IPS-20b (cell line): Measurements from ENCODE around the gene SLC22A7.

Experiments used
- H3K27ac ChIP-seq: one replicate; pipeline ENCODE4 v1.5.1; 2013; ENCODE audit warnings: low read length
- H3K27me3 ChIP-seq: 2 replicates; pipeline ENCODE4 v1.6.1; 2013; ENCODE audit warnings: mild to moderate bottlenecking, low read length, inconsistent platforms; ENCODE audit not compliant: insufficient read depth
- H3K36me3 ChIP-seq: 2 replicates; pipeline ENCODE4 v1.6.1; 2013; ENCODE audit warnings: low read depth, mild to moderate bottlenecking, inconsistent platforms, low read length, moderate library complexity; ENCODE audit not compliant: insufficient read depth
- H3K4me1 ChIP-seq: 2 replicates; pipeline ENCODE4 v1.6.1; 2013; ENCODE audit warnings: mild to moderate bottlenecking, control low read depth, inconsistent platforms, low read length, moderate library complexity; ENCODE audit not compliant: insufficient read depth
- H3K4me3 ChIP-seq: 2 replicates; pipeline ENCODE4 v1.5.1; 2013; ENCODE audit warnings: mild to moderate bottlenecking, low read length, inconsistent platforms
- H3K9ac ChIP-seq: 2 replicates; pipeline ENCODE4 v1.6.1; 2013; ENCODE audit warnings: low read depth, mild to moderate bottlenecking, inconsistent platforms, low read length, moderate library complexity
- H3K9me3 ChIP-seq: 2 replicates; pipeline ENCODE4 v1.6.1; 2013; ENCODE audit warnings: mild to moderate bottlenecking, low read depth, low read length, inconsistent platforms; ENCODE audit not compliant: insufficient read depth

The SLC22A7 gene, protein sequence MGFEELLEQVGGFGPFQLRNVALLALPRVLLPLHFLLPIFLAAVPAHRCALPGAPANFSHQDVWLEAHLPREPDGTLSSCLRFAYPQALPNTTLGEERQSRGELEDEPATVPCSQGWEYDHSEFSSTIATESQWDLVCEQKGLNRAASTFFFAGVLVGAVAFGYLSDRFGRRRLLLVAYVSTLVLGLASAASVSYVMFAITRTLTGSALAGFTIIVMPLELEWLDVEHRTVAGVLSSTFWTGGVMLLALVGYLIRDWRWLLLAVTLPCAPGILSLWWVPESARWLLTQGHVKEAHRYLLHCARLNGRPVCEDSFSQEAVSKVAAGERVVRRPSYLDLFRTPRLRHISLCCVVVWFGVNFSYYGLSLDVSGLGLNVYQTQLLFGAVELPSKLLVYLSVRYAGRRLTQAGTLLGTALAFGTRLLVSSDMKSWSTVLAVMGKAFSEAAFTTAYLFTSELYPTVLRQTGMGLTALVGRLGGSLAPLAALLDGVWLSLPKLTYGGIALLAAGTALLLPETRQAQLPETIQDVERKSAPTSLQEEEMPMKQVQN

DNA sequence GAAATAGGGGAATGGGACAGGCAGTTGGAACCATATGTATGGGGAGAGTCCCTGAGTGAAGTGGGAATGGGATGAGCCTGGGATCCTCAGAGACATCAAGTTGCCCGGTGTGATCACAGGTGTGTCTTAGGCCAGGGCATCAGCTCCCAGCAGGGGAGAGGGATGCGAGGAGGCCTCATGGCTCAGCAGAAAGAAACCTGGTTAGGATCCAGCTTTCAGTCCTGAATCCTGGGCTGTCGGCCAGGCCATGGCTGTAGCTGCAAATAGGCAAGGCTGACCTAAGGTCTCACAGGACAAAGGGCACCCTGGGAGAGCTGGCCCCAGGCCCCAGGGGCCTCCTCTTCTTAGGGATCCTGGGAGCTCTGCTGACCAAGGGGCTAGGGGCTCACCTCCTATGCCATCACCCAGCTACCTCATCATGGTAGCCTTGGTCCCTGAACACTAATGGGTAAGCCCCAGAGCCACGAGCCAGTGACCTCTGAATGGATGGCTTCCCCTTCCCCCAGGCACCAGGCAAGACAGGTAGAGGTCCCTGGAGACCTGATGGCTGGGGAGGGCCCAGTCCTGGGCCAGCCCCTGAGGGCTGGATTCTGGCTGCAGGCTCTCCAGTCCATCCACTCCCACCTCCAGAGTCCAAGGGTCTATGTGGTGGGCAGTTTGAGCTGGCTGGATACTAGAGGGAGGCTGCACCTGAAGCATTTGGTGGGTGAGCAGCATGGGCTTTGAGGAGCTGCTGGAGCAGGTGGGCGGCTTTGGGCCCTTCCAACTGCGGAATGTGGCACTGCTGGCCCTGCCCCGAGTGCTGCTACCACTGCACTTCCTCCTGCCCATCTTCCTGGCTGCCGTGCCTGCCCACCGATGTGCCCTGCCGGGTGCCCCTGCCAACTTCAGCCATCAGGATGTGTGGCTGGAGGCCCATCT, at the start of gene SLC22A7:
TSS of gene SLC22A7 (plus strand) at position 617 of the 921 bp plus-strand sequence. CDS start at position 716, 99 bp downstream.
- no peaks in the 10 kb centered on the region for H3K36me3 ChIP-seq
- peaks cover 5% of the 10 kb centered on the region for H3K27me3 ChIP-seq
- no peaks in the 10 kb centered on the region for H3K9me3 ChIP-seq
- H3K27ac ChIP-seq = no peak within 1 kb of the TSS
- H3K4me1 ChIP-seq = no peaks in the 10 kb centered on the region
- H3K9ac ChIP-seq = no peak within 1 kb of the TSS
- no peak within 1 kb of the TSS for H3K4me3 ChIP-seq

DNA sequence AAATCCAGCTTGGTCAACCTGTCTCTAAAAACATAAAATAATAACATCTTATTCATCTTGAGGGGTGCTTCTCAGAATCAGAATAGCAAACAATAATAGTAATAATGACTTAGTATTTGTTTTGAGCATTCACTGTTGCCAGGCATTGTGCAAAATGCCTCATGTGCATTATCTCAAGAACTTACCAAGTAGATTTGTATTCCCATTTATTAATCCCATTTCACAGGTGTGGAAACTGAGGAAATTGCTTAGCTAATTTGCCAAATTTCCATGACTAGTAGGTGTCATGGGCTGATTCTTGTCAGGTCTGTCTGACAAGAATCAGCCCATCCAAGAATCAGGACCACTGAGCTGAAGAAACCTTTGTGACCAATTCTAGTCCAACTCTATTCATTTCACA, 49.3 kb upstream of the SLC22A7 start:
- H3K36me3 ChIP-seq = no peaks in the 10 kb centered on the region
- H3K4me1 ChIP-seq = no peaks in the 10 kb centered on the region
- no peak overlapping the region for H3K9ac ChIP-seq
- H3K27me3 ChIP-seq = peaks cover 44% of the 10 kb centered on the region
- H3K27ac ChIP-seq = no peak overlapping the region
- H3K4me3 ChIP-seq = no peak overlapping the region
- H3K9me3 ChIP-seq = no peaks in the 10 kb centered on the region

DNA sequence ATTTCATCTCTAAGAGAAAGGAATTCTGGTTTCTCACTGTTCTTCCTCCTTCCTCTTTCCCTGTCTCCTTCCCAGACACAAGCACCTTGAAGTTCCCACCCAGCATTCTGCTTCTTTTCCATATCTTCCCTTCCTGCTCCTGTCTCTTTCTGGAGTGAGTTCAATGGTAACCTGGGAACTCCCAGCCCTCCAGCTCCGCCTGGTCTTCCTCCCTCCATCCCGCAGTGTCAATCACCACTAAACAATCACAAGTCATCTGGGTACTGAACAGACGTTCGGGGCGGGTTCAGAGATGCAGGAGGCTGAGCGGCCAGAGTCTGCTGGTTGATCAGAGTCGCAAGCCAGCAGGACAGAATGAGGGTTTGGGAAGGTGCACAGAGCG, 47.1 kb upstream of the SLC22A7 start:
- Histone ChIP-seq H3K36me3 (no peaks in the 10 kb centered on the region), H3K4me3 (no peak overlapping the region), H3K27me3 (peaks cover 22% of the 10 kb centered on the region), H3K9ac (no peak overlapping the region), H3K27ac (no peak overlapping the region), H3K9me3 (no peaks in the 10 kb centered on the region), H3K4me1 (no peaks in the 10 kb centered on the region)

DNA sequence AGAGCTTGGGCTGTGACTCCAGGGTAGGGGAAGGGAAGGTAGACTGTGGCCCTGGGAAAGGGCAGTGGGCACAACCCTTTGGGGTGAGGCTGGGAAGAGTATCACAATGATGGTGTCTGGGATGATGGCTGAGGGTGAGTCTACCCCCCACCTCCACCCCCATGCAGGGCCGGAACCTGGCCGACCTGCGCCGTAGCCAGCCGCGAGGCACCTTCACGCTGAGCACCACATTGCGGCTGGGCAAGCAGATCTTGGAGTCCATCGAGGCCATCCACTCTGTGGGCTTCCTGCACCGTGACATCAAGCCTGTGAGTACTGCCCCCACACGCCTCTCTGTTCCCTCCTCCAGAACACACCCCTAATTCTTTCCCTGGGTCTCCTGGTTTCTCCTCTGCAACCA, 44.7 kb upstream of the SLC22A7 start:
- no peaks in the 10 kb centered on the region for H3K9me3 ChIP-seq

DNA sequence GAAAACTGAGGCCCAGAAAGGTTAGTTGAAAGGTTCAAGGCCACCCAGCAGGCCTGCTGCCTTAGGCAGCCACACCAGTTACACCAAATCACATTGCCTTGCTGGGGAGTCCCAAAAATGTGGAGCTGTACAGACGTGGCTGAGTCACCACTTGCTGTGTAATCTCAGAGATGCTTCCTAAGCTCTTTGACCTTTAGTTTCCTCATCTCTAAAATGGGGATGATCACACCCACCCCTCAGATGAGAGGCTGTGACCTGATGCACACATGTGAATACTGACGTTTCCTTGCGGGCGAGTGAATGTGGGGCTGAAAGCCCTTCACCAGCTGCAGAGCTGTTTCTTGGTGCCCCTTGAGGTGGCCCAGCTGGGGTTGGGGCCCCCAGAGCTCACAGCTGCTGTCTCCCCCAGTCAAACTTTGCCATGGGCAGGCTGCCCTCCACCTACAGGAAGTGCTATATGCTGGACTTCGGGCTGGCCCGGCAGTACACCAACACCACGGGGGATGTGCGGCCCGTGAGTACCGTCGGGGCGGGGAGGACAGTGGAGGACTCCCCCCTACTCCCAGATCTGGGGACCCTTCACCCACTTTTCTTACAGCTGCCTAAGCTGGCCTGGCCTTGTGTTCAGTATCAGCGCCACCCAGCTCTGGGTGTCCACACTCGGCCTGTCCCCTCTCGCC, 43.8 kb upstream of the SLC22A7 start:
- no peak overlapping the region for H3K27ac ChIP-seq
- H3K27me3 ChIP-seq = peaks cover 5% of the 10 kb centered on the region; the same call in 1 of the 2 replicates
- H3K9ac ChIP-seq = no peak overlapping the region
- no peaks in the 10 kb centered on the region for H3K4me1 ChIP-seq
- no peak overlapping the region for H3K4me3 ChIP-seq
- H3K9me3 ChIP-seq = no peaks in the 10 kb centered on the region
- no peaks in the 10 kb centered on the region for H3K36me3 ChIP-seq

More for the DNA sequence above, 44.7 kb upstream of the SLC22A7 start:
- no peaks in the 10 kb centered on the region for H3K36me3 ChIP-seq
- H3K27me3 ChIP-seq = peaks cover 12% of the 10 kb centered on the region
- no peak overlapping the region for H3K9ac ChIP-seq
- no peak overlapping the region for H3K27ac ChIP-seq
- no peaks in the 10 kb centered on the region for H3K4me1 ChIP-seq
- no peak overlapping the region for H3K4me3 ChIP-seq

DNA sequence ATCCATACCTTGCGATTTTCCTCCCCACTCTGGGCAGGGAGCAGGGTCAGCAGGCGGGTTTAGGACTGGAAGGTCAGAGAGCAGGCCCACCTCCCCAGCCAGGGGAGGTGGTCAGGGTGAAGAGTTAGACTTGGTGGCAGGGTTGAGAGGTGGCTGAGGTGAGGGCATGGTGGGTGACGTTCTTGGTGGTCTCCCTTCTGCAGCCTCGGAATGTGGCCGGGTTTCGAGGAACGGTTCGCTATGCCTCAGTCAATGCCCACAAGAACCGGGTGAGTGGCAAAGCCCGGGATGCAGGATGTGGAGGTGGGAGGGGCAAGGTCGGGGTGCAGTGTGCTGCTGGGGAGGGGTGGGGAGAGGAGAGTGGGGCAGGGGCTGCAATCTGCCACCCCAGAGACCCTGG, 43.2 kb upstream of the SLC22A7 start:
- Histone ChIP-seq H3K4me1 (no peaks in the 10 kb centered on the region), H3K9me3 (no peaks in the 10 kb centered on the region), H3K27ac (no peak overlapping the region), H3K27me3 (peaks cover 5% of the 10 kb centered on the region; the same call in 1 of the 2 replicates), H3K9ac (no peak overlapping the region), H3K4me3 (no peak overlapping the region), H3K36me3 (no peaks in the 10 kb centered on the region)

DNA sequence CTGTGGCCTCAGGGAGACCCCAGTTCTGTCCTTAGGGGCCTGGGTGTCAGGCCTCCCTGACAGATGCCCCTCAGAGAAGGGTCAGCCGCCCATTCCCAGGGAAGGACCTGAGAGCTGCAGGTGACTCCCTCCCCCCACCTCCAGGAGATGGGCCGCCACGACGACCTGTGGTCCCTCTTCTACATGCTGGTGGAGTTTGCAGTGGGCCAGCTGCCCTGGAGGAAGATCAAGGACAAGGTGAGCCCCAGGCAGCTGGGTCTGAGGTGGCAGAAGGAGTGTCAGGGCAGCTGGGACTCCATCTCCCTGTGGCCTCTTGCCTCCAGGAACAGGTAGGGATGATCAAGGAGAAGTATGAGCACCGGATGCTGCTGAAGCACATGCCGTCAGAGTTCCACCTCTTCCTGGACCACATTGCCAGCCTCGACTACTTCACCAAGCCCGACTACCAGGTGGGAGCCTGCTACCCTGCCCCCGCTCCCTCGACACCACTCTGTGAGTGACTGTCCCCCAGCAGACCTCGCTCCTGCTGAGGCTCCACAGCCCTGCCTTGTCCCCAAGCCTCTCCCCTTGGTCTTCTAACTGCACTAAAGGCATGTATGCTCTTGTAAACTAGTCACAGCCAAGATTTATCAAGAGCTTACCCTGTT, 42.5 kb upstream of the SLC22A7 start:
- Histone ChIP-seq H3K36me3 (no peaks in the 10 kb centered on the region), H3K27ac (no peak overlapping the region), H3K4me3 (no peak overlapping the region), H3K9me3 (no peaks in the 10 kb centered on the region), H3K4me1 (no peaks in the 10 kb centered on the region), H3K27me3 (peaks cover 5% of the 10 kb centered on the region; the same call in 1 of the 2 replicates), H3K9ac (no peak overlapping the region)

DNA sequence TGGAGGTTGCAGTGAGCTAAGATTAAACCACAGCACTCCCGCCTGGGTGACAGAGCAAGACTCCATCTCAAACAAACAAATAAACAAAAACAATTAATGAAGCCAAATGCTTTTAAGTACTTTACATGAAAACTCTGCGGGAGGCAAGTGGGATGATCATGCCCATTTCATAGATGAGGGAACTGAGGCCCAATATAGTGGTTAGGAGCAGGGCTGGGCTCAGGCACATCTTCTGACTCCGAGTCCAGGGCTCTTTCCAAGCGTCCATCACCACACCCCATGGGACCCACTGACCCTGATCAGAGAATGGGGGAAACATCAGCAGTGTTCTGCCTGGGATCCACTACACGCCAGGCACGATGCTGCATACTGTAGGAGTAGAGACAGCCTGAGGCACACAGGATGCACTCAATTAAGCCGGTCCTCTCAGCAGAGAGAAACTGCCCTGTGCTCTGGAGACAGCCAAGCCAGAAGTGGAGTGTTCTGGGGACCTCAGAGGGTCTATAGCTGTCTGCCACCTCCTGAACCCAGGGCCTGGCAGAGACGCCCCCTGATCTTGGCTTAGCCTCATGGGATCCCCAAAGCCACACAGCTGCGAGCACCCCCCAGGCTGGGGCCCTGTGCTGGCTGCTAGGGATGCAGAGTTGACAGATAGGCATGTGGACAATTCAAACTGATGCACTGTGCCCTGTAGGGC, 41.2 kb upstream of the SLC22A7 start:
- Histone ChIP-seq H3K27ac (no peak overlapping the region), H3K4me1 (no peaks in the 10 kb centered on the region), H3K9me3 (no peaks in the 10 kb centered on the region), H3K36me3 (no peaks in the 10 kb centered on the region), H3K4me3 (no peak overlapping the region), H3K9ac (no peak overlapping the region), H3K27me3 (no peaks in the 10 kb centered on the region; the same call in 1 of the 2 replicates)

DNA sequence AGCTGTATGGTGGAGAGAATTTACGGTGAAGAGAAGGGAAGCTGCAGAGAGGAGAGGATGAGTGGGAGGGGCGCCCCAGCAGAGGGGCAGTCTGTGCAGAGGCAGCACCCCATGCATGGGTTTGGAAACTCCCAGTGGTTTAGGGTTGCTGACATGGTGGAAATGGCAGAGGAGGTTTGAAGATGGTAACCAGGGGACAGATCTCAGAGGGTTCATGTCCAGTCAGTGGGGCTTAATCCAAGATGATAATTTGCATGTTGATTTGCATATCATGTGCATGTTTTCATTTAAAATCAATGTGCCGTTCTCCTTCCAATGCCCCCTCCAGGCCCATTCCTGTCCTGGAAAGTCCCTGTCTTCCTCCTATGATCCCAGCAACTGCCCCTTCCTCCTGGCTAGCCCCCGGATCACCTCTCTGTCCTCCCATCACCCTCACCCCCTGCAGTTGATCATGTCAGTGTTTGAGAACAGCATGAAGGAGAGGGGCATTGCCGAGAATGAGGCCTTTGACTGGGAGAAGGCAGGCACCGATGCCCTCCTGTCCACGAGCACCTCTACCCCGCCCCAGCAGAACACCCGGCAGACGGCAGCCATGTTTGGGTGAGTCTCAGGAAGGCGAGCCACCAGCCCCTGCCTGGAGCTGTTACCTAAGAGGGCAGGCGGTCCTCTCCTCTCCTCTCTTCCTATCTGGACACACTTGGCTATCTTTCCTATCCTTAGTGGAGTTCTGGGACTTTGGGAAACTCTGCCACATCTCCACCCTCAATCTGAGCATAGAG, 40.5 kb upstream of the SLC22A7 start:
- no peaks in the 10 kb centered on the region for H3K4me1 ChIP-seq
- no peak overlapping the region for H3K9ac ChIP-seq
- H3K36me3 ChIP-seq = no peaks in the 10 kb centered on the region
- H3K4me3 ChIP-seq = no peak overlapping the region
- no peaks in the 10 kb centered on the region for H3K27me3 ChIP-seq
- H3K27ac ChIP-seq = no peak overlapping the region
- no peaks in the 10 kb centered on the region for H3K9me3 ChIP-seq

DNA sequence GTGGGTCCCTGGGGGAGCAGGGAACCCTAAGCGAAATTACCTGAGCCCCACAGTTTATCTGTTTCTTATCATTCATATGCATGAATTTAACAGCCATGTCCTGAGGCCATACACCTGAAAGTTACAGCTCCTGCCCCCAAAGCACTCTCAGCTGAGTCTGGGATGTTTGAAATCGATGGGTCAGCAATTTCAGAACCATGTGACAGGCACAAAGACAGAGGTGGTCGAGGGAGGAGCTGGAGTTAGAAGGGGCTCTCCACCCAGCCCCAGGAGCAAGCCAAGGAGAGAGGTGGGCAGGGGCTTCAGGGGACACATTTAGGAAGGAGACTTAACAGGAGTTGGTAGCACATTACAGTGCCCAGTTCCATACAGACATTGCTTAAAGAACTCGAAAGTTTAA, 39.9 kb upstream of the SLC22A7 start:
- no peaks in the 10 kb centered on the region for H3K27me3 ChIP-seq
- no peak overlapping the region for H3K4me3 ChIP-seq

More for the DNA sequence above, 39.9 kb upstream of the SLC22A7 start:
- no peak overlapping the region for H3K27ac ChIP-seq
- no peaks in the 10 kb centered on the region for H3K9me3 ChIP-seq
- no peaks in the 10 kb centered on the region for H3K36me3 ChIP-seq
- no peak overlapping the region for H3K9ac ChIP-seq
- H3K4me1 ChIP-seq = no peaks in the 10 kb centered on the region
